Measurements from ENCODE around the gene IP6K2.

Gene IP6K2

DNA sequence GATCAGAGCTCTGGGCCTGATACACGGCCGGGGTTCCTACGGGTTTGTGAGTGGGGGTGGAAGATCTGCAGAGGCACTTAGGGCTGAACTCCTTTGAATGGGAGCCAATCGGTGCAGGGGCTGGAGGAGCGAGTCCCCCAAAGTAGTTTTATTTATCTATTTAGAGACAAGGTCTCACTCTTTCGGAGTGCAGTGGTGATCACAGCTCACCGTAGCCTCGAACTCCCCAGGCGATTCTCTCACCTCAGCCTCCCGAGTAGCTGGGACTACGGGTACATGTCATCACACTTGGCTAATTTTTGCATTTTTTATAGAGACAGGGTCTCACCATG lies 52.7 kb downstream of the IP6K2 start:
- peak overlapping the region; percentile 88 for H3K27ac ChIP-seq (ENCODE audit: poor library complexity, severe bottlenecking)
- H3K4me1 ChIP-seq (ENCODE audit: insufficient read depth, poor library complexity, severe bottlenecking): no peaks in the 10 kb centered on the region
- no peaks in the 10 kb centered on the region for H3K27me3 ChIP-seq (ENCODE audit: insufficient read depth, poor library complexity, severe bottlenecking)
- H3K4me3 ChIP-seq (ENCODE audit: severe bottlenecking): no peak overlapping the region
- H3K9me3 ChIP-seq (ENCODE audit: severe bottlenecking): no peaks in the 10 kb centered on the region
- ATAC-seq (ENCODE audit: low read depth) (no peak), DNase-seq (ENCODE audit: low spot score) (no peak)
- peak; percentile 62 for TF ChIP-seq CTCF (IDR thresholded peaks at IDR 0.05; ENCODE audit: poor library complexity, severe bottlenecking)
- H3K36me3 ChIP-seq (ENCODE audit: low read depth): no peaks in the 10 kb centered on the region

GRCh38 chr3:48663489-48664312 lies 53.3 kb downstream of the IP6K2 start:
- Histone ChIP-seq H3K36me3 (ENCODE audit: low read depth) (no peaks in the 10 kb centered on the region), H3K27ac (ENCODE audit: poor library complexity, severe bottlenecking) (peak overlapping the region; percentile 88), H3K4me3 (ENCODE audit: severe bottlenecking) (peak overlapping the region; percentile 43), H3K4me1 (ENCODE audit: insufficient read depth, poor library complexity, severe bottlenecking) (no peaks in the 10 kb centered on the region), H3K9me3 (ENCODE audit: severe bottlenecking) (no peaks in the 10 kb centered on the region), H3K27me3 (ENCODE audit: insufficient read depth, poor library complexity, severe bottlenecking) (no peaks in the 10 kb centered on the region)
- ATAC-seq (ENCODE audit: low read depth) (peak; percentile 77), DNase-seq (ENCODE audit: low spot score) (peak; percentile 99)
- TF ChIP-seq CTCF (IDR thresholded peaks at IDR 0.05; ENCODE audit: poor library complexity, severe bottlenecking): peak; percentile 86

DNA sequence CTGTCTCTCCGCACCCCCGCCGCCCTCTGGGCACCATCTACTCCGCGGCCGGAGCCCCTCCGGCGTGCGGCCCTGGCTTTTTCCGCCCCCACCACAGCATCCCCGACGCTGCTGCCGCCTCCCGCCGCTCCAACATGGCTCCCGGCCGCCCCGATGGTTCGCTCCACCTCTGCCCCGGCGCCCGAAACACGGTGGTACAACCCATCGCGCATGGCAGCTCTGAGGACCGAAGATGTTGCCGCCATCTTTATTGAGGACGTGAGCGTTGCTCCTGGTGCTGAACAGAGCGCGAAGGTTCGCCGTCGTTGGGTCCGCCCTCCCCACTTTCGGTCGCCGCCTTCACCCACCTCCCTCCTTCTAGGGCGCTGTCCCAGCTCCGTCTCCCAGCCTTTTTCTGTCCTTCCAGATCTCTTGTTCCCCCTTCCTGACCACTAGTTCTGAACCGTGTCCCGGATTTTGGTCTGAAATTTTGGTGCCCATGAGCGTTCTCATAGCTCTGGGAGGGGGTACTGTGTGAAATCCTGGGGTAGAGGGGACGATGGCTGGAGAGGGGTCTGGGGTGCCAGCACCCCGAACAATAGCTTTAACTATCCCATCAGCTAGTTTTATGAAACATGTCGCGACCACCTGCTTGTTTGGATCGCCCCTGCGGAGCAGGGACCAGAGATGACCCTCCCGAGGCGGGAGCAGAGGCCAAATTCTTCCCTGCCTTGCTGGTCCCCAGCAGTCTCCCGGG lies 54.1 kb downstream of the IP6K2 start, which contains the start of gene CELSR3:
CELSR3 (minus strand) TSS at position 134 of the 736 bp plus-strand sequence. CDS start 252 bp downstream, outside the sequence.
- no peaks in the 10 kb centered on the region for H3K27me3 ChIP-seq (ENCODE audit: insufficient read depth, poor library complexity, severe bottlenecking)
- ATAC-seq (ENCODE audit: low read depth) (peak; percentile 52), DNase-seq (ENCODE audit: low spot score) (peak; percentile 93)
- H3K36me3 ChIP-seq (ENCODE audit: low read depth): no peaks in the 10 kb centered on the region
- H3K4me3 ChIP-seq (ENCODE audit: severe bottlenecking): peak within 1 kb of the TSS; percentile 43
- H3K4me1 ChIP-seq (ENCODE audit: insufficient read depth, poor library complexity, severe bottlenecking): no peaks in the 10 kb centered on the region
- H3K27ac ChIP-seq (ENCODE audit: poor library complexity, severe bottlenecking): peak within 1 kb of the TSS; percentile 88
- no peaks in the 10 kb centered on the region for H3K9me3 ChIP-seq (ENCODE audit: severe bottlenecking)
- no peak for TF ChIP-seq CTCF (IDR thresholded peaks at IDR 0.05; ENCODE audit: poor library complexity, severe bottlenecking)

GRCh38 chr3:48662145-48662752 lies 54.8 kb downstream of the IP6K2 start:
- no peak for TF ChIP-seq CTCF (IDR thresholded peaks at IDR 0.05; ENCODE audit: poor library complexity, severe bottlenecking)
- Histone ChIP-seq H3K36me3 (ENCODE audit: low read depth) (no peaks in the 10 kb centered on the region), H3K27me3 (ENCODE audit: insufficient read depth, poor library complexity, severe bottlenecking) (no peaks in the 10 kb centered on the region), H3K27ac (ENCODE audit: poor library complexity, severe bottlenecking) (peak overlapping the region; percentile 88), H3K4me1 (ENCODE audit: insufficient read depth, poor library complexity, severe bottlenecking) (no peaks in the 10 kb centered on the region), H3K4me3 (ENCODE audit: severe bottlenecking) (peak overlapping the region; percentile 43), H3K9me3 (ENCODE audit: severe bottlenecking) (no peaks in the 10 kb centered on the region)
- no peak for ATAC-seq (ENCODE audit: low read depth)
- DNase-seq (ENCODE audit: low spot score): no peak
